GM12872 (cell line): ENCODE results near the gene HRH1.

Experiments
- TF ChIP-seq, protein P1 (sequence below): IDR thresholded peaks from 3 replicates; pipeline ENCODE4 v1.5.1; 2011; ENCODE audit warnings: low read depth, mild to moderate bottlenecking, low read length, moderate library complexity; ENCODE audit not compliant: insufficient read depth

Gene HRH1

DNA sequence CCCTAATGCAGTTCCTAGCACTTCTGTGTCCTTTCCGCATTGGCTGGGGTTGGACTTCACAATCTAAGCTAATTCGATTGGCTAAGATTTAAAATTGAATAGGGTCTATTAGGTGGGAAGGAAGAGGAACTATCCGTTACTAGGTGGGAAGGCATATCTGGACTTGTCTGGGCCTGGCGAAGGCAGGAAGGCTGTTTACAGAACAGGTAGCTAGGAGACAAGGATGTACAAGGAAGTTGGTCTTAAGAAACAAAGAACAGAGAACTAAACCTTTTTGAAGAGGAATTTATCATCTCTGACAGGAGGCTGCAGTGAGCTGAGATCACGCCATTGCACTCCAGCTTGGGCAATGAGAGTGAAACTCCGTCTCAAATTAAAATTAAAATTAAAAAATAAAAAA lies 100.6 kb downstream of the HRH1 start:
- TF ChIP-seq, protein P1, sequence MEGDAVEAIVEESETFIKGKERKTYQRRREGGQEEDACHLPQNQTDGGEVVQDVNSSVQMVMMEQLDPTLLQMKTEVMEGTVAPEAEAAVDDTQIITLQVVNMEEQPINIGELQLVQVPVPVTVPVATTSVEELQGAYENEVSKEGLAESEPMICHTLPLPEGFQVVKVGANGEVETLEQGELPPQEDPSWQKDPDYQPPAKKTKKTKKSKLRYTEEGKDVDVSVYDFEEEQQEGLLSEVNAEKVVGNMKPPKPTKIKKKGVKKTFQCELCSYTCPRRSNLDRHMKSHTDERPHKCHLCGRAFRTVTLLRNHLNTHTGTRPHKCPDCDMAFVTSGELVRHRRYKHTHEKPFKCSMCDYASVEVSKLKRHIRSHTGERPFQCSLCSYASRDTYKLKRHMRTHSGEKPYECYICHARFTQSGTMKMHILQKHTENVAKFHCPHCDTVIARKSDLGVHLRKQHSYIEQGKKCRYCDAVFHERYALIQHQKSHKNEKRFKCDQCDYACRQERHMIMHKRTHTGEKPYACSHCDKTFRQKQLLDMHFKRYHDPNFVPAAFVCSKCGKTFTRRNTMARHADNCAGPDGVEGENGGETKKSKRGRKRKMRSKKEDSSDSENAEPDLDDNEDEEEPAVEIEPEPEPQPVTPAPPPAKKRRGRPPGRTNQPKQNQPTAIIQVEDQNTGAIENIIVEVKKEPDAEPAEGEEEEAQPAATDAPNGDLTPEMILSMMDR = no peak

GRCh38 chr3:11258958-11259357 lies 104.7 kb downstream of the HRH1 start:
- TF ChIP-seq, protein P1 = 0 out of 3 replicates have a peak, but pooled peaks have one; percentile 2

DNA sequence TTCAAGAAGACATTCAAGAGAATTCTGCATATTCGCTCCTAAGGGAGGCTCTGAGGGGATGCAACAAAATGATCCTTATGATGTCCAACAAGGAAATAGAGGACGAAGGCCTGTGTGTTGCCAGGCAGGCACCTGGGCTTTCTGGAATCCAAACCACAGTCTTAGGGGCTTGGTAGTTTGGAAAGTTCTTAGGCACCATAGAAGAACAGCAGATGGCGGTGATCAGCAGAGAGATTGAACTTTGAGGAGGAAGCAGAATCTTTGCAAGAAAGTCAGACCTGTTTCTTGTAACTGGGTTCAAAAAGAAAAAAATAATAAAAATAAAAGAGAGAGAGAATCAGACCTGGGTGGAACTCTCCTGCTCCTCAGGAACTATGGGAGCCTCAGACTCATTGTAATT lies 106.2 kb downstream of the HRH1 start:
- TF ChIP-seq, protein P1 = no peak

DNA sequence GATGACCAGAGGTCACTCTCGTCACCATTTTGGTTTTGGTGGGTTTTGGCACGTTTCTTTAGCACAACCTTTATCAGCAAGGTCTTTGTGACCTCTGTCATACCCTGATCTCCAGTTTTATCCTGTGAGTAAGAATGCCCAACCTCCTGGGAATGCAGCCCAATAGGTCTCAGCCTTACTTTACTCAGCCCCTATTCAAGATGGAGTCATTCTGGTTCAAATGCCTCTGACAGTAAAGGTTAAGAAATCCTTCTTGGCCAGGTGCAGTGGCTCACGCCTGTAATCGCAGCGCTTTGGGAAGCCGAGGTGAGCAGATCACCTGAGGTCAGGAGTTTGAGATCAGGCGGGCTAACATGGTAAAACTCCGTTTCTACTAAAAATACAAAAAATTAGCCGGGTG lies 114.7 kb downstream of the HRH1 start:
- TF ChIP-seq, protein P1 = no peak

- TF ChIP-seq, protein P1 = no peak
These were observed 118.0 kb downstream of the HRH1 start, which contains the start of gene ATG7 for GRCh38 chr3:11271986-11272904. Gene ATG7 (plus strand): TSS chr3:11272397. CDS start chr3:11298696, 26,299 bp downstream.

GRCh38 chr3:11272906-11273574 lies 118.7 kb downstream of the HRH1 start:
- TF ChIP-seq, protein P1 = no peak

DNA sequence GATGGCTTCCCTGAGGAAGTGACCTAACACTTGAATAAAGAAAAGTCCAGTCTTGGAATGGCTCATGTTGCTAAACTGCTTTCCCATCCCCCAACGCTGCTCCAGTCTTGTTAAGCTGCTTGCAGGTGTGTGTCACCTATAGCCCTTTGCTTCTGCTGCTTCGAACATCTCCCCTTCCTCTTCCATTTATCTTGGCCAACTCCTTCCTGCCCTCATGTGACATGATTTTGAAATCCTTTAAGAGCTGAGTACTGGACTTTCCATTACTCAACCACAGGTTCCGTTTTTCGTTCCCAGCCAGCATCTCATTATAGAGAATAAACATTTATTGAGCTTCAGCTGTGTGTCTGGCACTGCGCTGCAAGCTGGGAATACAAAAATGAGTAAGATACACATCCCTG lies 119.6 kb downstream of the HRH1 start:
- TF ChIP-seq, protein P1 = no peak
